Gastrocnemius medialis (tissue), 4 donors: Measurements from ENCODE around the gene GRID1. TPM values are rescaled to one million over a fixed set of nuclear protein-coding genes. Genes with fewer than 3 reads are reported as not detected.

Source experiments
- ATAC-seq, 2 donors: fragments of 150-250 bp; one replicate each; pipeline ENCODE4 v1.9.1; 2016
- DNase-seq, 2 donors: peaks; one replicate each; pipeline ENCODE4 v3.0.0-alpha.2; 2019
- H3K27ac ChIP-seq, 4 donors: fragments of 200-600 bp; sonication (generic); 1 replicate in 1 of 4; 2 replicates in 3 of 4; pipeline ENCODE4 v1.5.1; 2016 to 2018; ENCODE audit warnings: mild to moderate bottlenecking in 2 of 4, moderate library complexity in 1 of 4
- H3K27me3 ChIP-seq, 3 donors: fragments of 200-600 bp; sonication (generic) in 2 of 3; 1 replicate in 1 of 3; 2 replicates in 2 of 3; pipeline versions ENCODE4 v1.5.1 to v1.6.0; 2016 to 2019; ENCODE audit warnings: mild to moderate bottlenecking in 1 of 3, moderate library complexity in 1 of 3
- H3K36me3 ChIP-seq, 2 donors: fragments of 200-600 bp; sonication (generic) in 1 of 2; one replicate each; pipeline ENCODE4 v1.5.1; 2017 to 2018
- H3K4me1 ChIP-seq, 2 donors: fragments of 200-600 bp; sonication (generic) in 1 of 2; one replicate each; pipeline ENCODE4 v1.5.1; 2016 to 2017; ENCODE audit warnings: mild to moderate bottlenecking in 2 of 2
- H3K4me3 ChIP-seq, 4 donors: fragments of 200-600 bp; sonication (generic) in 3 of 4; 1 replicate in 1 of 4; 2 replicates in 3 of 4; pipeline ENCODE4 v1.5.1; 2016 to 2019; ENCODE audit warnings: mild to moderate bottlenecking in 2 of 4
- H3K9me3 ChIP-seq, 3 donors: fragments of 200-600 bp; sonication (generic) in 2 of 3; 1 replicate in 1 of 3; 2 replicates in 2 of 3; pipeline ENCODE4 v1.5.1; 2016 to 2019
- POLR2A ChIP-seq, 2 donors: fragments of 450-650 bp; IDR thresholded peaks; one replicate each; pipeline ENCODE4 v1.6.1; 2017; ENCODE audit warnings: antibody characterized with exemption in 2 of 2, mild to moderate bottlenecking in 2 of 2, moderate library complexity in 2 of 2
- in situ Hi-C, 4 donors: fragments of 200-750 bp; cut with MboI; loops; one replicate each; pipeline versions ENCODE4 v1.15.0 to v1.8.0; 2017; ENCODE audit warnings: low sequenced_read_pairs in 4 of 4
- intact Hi-C: fragments of 100-400 bp; cut with DNase I; formaldehyde crosslinking; loops from one replicate; pipeline ENCODE4 v1.15.1; 2023; ENCODE audit warnings: low total_unique reads
- total RNA-seq, 4 donors: library from RNA; depleted of rRNA; stranded (reverse); fragments of >200 nt; gene quantifications; one replicate each; pipeline versions ENCODE4 v1.1.0 to v1.2.3, GENCODE V29; 2016
- TF ChIP-seq, protein P1 (sequence below), 5 experiments: fragments of 450-650 bp in 3 of 5; fragments of 200-600 bp in 2 of 5; sonication (generic) in 2 of 5; IDR thresholded peaks in 4 of 5; conservative IDR thresholded peaks in 1 of 5; 1 replicate in 4 of 5; 2 replicates in 1 of 5; pipeline ENCODE4 v1.5.1; 2016 to 2019; ENCODE audit warnings: antibody characterized with exemption in 5 of 5, mild to moderate bottlenecking in 3 of 5, moderate library complexity in 3 of 5

Gene GRID1
- total RNA-seq, 4 donors from 2014 or later: 0.17 to 1.4 (median 0.79) TPM

DNA sequence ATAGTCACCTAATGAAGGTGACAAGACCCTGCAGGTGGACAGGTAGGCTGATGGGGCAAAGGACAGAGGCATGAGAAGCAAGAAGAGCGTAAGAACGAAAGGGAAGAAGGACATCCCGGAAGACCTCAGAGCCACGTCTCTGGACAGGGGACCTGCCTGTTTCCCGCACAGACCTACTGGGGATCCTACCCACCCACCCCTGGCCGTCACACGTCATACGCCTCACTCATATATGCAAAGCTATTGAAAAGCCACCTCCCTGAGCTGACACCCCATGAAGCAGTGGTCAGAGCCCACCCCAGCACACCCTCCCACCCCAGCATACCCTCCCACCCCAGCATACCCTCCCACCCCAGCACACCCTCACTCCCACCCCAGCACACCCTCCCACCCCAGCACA is 140.6 kb downstream of the GRID1 start:
- H3K27me3 ChIP-seq: no peaks in the 10 kb centered on the region
- in situ Hi-C loops: no loop called here
- H3K27ac ChIP-seq: no peak overlapping the region
- DNase-seq: no peak
- no peaks in the 10 kb centered on the region for H3K9me3 ChIP-seq
- H3K4me1 ChIP-seq: no peaks in the 10 kb centered on the region
- ATAC-seq: no peak
- TF ChIP-seq, protein P1, sequence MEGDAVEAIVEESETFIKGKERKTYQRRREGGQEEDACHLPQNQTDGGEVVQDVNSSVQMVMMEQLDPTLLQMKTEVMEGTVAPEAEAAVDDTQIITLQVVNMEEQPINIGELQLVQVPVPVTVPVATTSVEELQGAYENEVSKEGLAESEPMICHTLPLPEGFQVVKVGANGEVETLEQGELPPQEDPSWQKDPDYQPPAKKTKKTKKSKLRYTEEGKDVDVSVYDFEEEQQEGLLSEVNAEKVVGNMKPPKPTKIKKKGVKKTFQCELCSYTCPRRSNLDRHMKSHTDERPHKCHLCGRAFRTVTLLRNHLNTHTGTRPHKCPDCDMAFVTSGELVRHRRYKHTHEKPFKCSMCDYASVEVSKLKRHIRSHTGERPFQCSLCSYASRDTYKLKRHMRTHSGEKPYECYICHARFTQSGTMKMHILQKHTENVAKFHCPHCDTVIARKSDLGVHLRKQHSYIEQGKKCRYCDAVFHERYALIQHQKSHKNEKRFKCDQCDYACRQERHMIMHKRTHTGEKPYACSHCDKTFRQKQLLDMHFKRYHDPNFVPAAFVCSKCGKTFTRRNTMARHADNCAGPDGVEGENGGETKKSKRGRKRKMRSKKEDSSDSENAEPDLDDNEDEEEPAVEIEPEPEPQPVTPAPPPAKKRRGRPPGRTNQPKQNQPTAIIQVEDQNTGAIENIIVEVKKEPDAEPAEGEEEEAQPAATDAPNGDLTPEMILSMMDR (IDR thresholded peaks at IDR 0.05 in 4 of 5, conservative IDR thresholded peaks at IDR 0.05 in 1 of 5): no peak
- no peaks in the 10 kb centered on the region for H3K36me3 ChIP-seq
- intact Hi-C loops: no loop called here
- H3K4me3 ChIP-seq: no peak overlapping the region

DNA sequence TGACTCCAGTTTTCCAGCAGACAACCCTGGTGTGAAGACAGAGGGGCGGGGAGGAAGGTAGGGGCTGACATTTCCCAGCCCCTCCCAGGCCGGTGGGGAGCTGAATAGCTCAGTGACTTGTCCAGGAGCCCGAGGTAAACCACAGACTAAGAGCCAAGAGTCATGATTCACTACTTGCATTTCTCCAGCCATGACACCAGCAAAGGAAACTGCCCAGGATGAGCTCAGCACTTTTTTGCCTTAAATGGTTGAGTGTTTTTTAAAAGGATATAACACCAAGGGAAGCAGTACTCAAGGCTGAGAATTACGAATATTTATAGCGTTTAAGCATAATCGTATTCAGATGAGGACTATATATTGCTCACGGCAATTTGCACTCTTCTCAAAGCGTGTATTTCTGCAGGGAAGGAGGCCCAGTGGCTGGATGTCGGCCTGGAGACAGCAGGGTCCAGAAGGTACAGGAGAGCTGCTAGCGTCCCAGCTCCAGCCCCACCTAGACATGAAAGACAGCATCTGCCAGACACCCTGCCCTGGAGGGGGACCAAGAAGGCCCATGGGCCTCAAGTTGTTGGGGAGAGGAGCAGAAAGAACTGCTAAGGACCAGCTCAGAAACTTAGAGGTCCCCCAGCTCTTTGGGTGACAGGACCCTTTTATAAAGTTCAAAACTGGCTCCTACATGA is 141.4 kb downstream of the GRID1 start:
- Histone ChIP-seq H3K27me3 (no peaks in the 10 kb centered on the region), H3K27ac (no peak overlapping the region), H3K4me1 (no peaks in the 10 kb centered on the region), H3K4me3 (no peak overlapping the region), H3K36me3 (no peaks in the 10 kb centered on the region), H3K9me3 (no peaks in the 10 kb centered on the region)
- in situ Hi-C loops: no loop called here
- intact Hi-C loops: no loop called here
- no peak for ATAC-seq
- TF ChIP-seq, protein P1 (IDR thresholded peaks at IDR 0.05 in 4 of 5, conservative IDR thresholded peaks at IDR 0.05 in 1 of 5): no peak
- TF ChIP-seq POLR2A (IDR thresholded peaks at IDR 0.05): no peak
- no peak for DNase-seq

DNA sequence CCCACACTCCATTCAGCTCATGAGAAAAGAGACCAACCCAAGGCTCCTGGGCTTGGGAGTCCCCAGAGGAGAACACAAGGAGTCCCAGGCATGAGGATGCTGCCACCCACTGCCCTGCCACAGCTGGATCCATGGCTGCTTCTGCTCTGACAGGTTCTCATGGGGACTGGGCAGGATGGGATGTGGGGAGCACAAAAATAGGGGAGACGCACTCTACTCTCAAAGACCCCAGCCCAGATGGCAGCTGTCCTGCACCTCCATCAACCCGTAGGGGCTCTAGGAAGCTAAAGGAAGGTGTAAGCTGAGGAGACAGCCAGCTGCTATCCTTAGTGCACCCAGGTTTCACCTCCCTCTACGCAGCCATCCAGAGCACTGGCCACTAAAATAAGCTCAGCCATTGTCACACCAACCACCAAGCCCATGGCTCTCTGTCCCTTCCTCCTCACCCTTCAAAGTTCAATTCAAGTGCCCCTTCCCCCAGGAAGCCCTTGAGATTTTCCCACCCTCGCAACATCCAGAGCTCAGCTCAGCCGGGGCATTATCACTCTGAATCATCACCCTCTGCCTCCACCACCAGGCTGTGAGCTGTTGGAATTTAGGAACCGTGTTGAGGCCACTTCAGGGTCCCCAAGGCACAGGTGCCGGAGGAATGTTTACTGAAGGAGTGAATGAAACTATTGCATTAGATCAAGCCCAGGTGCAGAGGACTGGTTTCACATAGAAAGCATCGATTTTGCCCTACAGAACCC is 142.1 kb downstream of the GRID1 start:
- intact Hi-C loops (no loop called here), in situ Hi-C loops (no loop called here)
- DNase-seq (no peak), ATAC-seq (no peak)
- no peaks in the 10 kb centered on the region for H3K4me1 ChIP-seq
- H3K4me3 ChIP-seq: no peak overlapping the region
- H3K36me3 ChIP-seq: no peaks in the 10 kb centered on the region
- no peaks in the 10 kb centered on the region for H3K27me3 ChIP-seq
- no peaks in the 10 kb centered on the region for H3K9me3 ChIP-seq
- no peak overlapping the region for H3K27ac ChIP-seq
- TF ChIP-seq, protein P1 (IDR thresholded peaks at IDR 0.05 in 4 of 5, conservative IDR thresholded peaks at IDR 0.05 in 1 of 5): no peak
- no peak for TF ChIP-seq POLR2A (IDR thresholded peaks at IDR 0.05)

DNA sequence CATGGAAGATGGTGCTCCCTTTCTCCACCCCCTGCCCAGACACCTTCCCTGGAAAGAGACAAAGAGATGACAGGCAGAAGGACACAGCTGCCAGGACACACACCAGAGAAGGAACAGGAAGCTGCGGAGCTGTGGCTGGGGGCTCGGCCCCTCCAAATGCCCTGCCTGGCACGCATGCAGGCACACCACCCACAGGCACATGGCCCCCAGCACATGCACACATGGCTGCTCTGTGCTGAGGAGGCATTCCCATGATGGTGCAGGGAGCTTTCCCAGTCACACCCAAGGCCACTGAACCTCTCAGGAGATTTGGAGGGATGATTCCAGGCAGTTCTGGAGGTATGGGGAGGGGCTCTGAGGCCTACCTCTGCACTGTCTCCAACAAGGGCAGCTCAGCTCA is 143.3 kb downstream of the GRID1 start:
- ATAC-seq (no peak), DNase-seq (no peak)
- Histone ChIP-seq H3K9me3 (no peaks in the 10 kb centered on the region), H3K27ac (no peak overlapping the region), H3K27me3 (no peaks in the 10 kb centered on the region), H3K4me3 (no peak overlapping the region), H3K4me1 (no peaks in the 10 kb centered on the region), H3K36me3 (no peaks in the 10 kb centered on the region)
- TF ChIP-seq POLR2A (IDR thresholded peaks at IDR 0.05): no peak
- TF ChIP-seq, protein P1 (IDR thresholded peaks at IDR 0.05 in 4 of 5, conservative IDR thresholded peaks at IDR 0.05 in 1 of 5): no peak
- in situ Hi-C loops: no loop called here
- intact Hi-C loops: no loop called here
